Glutamatergic neuron (in vitro differentiated cells): ENCODE results near the gene TIMM44. TPM values are rescaled to one million over a fixed set of nuclear protein-coding genes. Genes with fewer than 3 reads are reported as not detected.

ENCODE experiments used
- DNase-seq: peaks from one replicate; pipeline ENCODE4 v3.0.0; 2022
- H3K27ac Mint-ChIP-seq: one replicate; pipeline ENCODE4 v1.8.0; 2020; ENCODE audit warnings: mild to moderate bottlenecking, mixed read lengths, inconsistent platforms; ENCODE audit not compliant: unreplicated experiment
- H3K27me3 Mint-ChIP-seq: one replicate; pipeline ENCODE4 v1.8.0; 2020; ENCODE audit warnings: mild to moderate bottlenecking, moderate library complexity, mixed read lengths, inconsistent platforms; ENCODE audit not compliant: unreplicated experiment
- H3K36me3 Mint-ChIP-seq: one replicate; pipeline ENCODE4 v1.8.0; 2020; ENCODE audit warnings: mild to moderate bottlenecking, mixed read lengths, inconsistent platforms; ENCODE audit not compliant: unreplicated experiment
- H3K4me1 Mint-ChIP-seq: one replicate; pipeline ENCODE4 v1.8.0; 2020; ENCODE audit warnings: mild to moderate bottlenecking, low read depth, mixed read lengths, inconsistent platforms; ENCODE audit not compliant: unreplicated experiment
- H3K4me3 Mint-ChIP-seq: one replicate; pipeline ENCODE4 v1.8.0; 2020; ENCODE audit warnings: mild to moderate bottlenecking, mixed read lengths, inconsistent platforms; ENCODE audit not compliant: unreplicated experiment
- H3K9me3 Mint-ChIP-seq: one replicate; pipeline ENCODE4 v1.8.0; 2020; ENCODE audit warnings: mild to moderate bottlenecking, moderate library complexity, mixed read lengths, inconsistent platforms; ENCODE audit not compliant: unreplicated experiment
- total RNA-seq: library from RNA; stranded (reverse); fragmentation: NEBNext Ultra II Directional; extraction: Animal tissue kit (Norgen Biotek cat#: 25700); gene quantifications from one replicate; pipeline ENCODE4 v1.2.1, GENCODE V29; 2021; ENCODE audit not compliant: unreplicated experiment
- TF ChIP-seq, protein P1 (sequence below): fragments of 200-600 bp; sonication (generic); IDR thresholded peaks from one replicate; pipeline ENCODE4 v1.5.0; 2021; ENCODE audit not compliant: partially characterized antibody, unreplicated experiment

TIMM44 gene
- total RNA-seq, 1 donor from 2014 or later: 109 TPM

DNA sequence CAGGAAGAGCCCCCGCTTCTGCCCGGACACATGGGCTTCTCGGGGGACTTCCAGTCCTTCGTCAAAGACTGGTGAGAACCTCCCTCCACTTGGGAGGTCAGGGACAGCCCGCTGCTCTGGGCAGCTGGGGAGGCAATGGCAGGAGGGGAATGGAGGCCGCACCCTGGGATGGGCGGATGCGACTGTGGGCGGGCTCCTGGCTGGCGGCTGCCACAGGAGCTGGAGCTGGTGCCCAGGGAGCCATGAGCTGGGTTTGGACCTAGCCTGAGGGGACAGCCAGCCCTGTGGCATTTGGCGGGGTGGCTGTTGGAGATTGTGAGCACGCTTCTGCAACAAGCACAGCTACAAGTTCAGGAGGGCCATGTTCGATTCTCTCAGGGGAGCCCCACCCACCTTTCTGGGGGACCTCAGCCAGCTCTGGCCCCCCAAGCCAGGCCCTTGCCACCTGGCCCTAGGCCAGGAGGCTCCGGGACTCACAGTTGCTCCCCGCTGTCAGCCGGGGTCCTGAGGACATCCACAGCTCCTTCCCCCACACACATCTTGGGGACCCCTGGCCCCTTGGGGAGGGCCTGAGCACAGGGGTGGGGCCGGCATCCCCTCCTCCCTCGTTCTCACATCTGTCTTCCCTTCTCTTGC lies 31.8 kb downstream of the TIMM44 start:
- no peak overlapping the region for H3K27ac Mint-ChIP-seq
- H3K9me3 Mint-ChIP-seq: peaks cover 3% of the 10 kb centered on the region
- no peaks in the 10 kb centered on the region for H3K4me1 Mint-ChIP-seq
- H3K27me3 Mint-ChIP-seq: peaks cover 10% of the 10 kb centered on the region
- DNase-seq: peak; percentile 11
- TF ChIP-seq, protein P1, sequence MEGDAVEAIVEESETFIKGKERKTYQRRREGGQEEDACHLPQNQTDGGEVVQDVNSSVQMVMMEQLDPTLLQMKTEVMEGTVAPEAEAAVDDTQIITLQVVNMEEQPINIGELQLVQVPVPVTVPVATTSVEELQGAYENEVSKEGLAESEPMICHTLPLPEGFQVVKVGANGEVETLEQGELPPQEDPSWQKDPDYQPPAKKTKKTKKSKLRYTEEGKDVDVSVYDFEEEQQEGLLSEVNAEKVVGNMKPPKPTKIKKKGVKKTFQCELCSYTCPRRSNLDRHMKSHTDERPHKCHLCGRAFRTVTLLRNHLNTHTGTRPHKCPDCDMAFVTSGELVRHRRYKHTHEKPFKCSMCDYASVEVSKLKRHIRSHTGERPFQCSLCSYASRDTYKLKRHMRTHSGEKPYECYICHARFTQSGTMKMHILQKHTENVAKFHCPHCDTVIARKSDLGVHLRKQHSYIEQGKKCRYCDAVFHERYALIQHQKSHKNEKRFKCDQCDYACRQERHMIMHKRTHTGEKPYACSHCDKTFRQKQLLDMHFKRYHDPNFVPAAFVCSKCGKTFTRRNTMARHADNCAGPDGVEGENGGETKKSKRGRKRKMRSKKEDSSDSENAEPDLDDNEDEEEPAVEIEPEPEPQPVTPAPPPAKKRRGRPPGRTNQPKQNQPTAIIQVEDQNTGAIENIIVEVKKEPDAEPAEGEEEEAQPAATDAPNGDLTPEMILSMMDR: no peak
- no peaks in the 10 kb centered on the region for H3K36me3 Mint-ChIP-seq
- H3K4me3 Mint-ChIP-seq: no peak overlapping the region

DNA sequence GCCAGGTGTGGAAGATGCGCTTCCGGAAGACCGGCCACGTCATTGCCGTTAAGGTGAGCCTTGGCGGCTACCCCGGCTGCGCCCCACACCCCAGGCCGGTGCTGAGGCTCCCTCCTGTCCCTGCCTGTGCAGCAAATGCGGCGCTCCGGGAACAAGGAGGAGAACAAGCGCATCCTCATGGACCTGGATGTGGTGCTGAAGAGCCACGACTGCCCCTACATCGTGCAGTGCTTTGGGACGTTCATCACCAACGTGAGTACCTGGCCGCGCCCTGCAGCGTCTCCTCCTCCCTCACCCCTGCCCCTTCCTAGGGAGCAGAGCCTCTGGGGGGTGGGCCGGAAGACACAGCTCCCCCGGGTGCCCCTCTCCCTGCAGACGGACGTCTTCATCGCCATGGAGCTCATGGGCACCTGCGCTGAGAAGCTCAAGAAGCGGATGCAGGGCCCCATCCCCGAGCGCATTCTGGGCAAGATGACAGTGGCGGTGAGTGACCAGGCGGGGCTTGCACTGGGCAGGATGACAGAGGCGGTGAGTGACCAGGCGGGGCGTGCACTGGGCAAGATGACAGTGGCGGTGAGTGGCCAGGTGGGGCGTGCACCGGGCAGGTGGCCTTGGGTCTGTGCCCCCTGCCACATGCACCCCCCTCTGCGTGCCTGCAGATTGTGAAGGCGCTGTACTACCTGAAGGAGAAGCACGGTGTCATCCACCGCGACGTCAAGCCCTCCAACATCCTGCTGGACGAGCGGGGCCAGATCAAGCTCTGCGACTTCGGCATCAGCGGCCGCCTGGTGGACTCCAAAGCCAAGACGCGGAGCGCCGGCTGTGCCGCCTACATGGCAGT lies 32.9 kb downstream of the TIMM44 start:
- peaks cover 10% of the 10 kb centered on the region for H3K27me3 Mint-ChIP-seq
- no peaks in the 10 kb centered on the region for H3K36me3 Mint-ChIP-seq
- H3K4me1 Mint-ChIP-seq: peaks cover 2% of the 10 kb centered on the region
- H3K4me3 Mint-ChIP-seq: no peak overlapping the region
- DNase-seq: peak; percentile 13
- TF ChIP-seq, protein P1: no peak
- no peak overlapping the region for H3K27ac Mint-ChIP-seq
- H3K9me3 Mint-ChIP-seq: peaks cover 4% of the 10 kb centered on the region

DNA sequence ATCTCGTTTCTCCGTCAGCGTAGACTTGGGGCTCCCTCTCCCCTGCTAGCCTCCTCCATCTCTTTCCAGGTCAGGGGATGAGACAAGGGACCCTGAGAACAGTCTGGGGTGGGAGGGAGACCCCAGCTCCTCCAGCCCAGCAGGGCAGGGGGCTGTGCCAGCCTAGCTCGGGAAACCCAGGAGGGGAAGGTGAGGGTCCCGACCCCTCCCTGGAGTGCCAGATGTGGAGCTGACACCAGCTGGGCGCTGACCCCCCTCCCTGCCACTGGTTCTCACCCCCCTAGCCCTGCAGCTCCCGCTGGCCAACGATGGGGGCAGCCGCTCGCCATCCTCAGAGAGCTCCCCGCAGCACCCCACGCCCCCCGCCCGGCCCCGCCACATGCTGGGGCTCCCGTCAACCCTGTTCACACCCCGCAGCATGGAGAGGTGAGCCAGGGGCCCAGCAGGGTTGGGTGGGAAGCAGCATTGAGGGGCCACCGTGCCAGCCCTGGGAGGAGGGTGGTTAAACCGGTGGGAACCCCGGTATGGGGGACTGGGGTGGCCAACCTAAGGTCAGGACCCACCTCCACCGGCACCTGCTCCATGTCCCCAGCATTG lies 33.9 kb downstream of the TIMM44 start:
- H3K9me3 Mint-ChIP-seq: peaks cover 8% of the 10 kb centered on the region
- H3K27me3 Mint-ChIP-seq: peaks cover 4% of the 10 kb centered on the region
- TF ChIP-seq, protein P1: no peak
- peak; percentile 8 for DNase-seq
- no peak overlapping the region for H3K4me3 Mint-ChIP-seq
- H3K4me1 Mint-ChIP-seq: peaks cover 7% of the 10 kb centered on the region
- no peaks in the 10 kb centered on the region for H3K36me3 Mint-ChIP-seq
- no peak overlapping the region for H3K27ac Mint-ChIP-seq

DNA sequence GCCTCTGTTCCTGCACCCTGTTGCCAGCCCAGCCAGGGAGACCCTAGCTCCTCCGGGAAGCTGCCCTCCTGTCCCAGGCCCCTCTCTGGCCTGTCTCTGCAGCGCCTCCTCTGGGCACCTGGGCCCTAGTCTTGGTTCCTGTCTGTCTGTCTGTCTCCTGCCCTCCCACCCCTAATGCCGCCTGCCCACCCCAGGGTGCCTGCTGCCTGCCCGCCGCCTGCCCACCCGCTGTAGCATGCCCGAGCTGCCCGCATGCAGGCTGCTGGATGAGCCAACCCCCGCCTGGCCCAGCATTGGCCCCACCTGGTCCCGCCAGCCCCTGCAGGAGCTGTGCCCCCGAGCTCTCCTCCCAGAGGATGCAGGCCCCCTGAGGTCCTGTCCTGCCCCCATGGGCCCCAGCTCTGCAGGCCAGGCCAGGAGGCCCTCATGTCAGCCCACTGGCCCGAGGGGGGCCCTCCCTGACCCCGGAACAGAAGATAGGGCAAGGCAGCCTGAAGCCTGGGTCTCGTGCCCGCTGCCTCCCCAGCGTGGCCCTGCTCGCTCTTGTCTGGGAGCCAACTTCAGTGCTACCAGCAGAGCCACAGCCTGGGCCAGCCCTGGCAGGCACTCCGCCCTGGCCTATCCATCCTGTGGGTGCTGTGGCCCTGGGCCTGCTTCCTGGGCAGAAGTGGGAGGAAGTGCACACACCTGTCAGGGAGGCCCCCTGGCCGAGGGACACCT lies 34.6 kb downstream of the TIMM44 start:
- H3K36me3 Mint-ChIP-seq: no peaks in the 10 kb centered on the region
- peaks cover 4% of the 10 kb centered on the region for H3K27me3 Mint-ChIP-seq
- peaks cover 7% of the 10 kb centered on the region for H3K4me1 Mint-ChIP-seq
- no peak overlapping the region for H3K27ac Mint-ChIP-seq
- no peak overlapping the region for H3K4me3 Mint-ChIP-seq
- peak; percentile 14 for DNase-seq
- TF ChIP-seq, protein P1: no peak
- H3K9me3 Mint-ChIP-seq: peaks cover 8% of the 10 kb centered on the region
